Embryonic facial prominence (tissue), 1 donor: ENCODE measurements around the gene TPTE2.
"Not testable (repeated sequence)": the region's sequence is repeated elsewhere in the genome, so short reads cannot be mapped to it uniquely, and the experiment has no call there.

ENCODE experiments used
- DNase-seq: peaks from one replicate; pipeline ENCODE4 v3.0.0-alpha.2; 2016; ENCODE audit errors: extremely low spot score

TPTE2 gene

GRCh38 chr13:19561127-19561582 is at the start of gene TPTE2:
Gene TPTE2, minus strand, starts transcription at chr13:19561532. Its CDS starts 58,298 bp downstream, at chr13:19503234.
- DNase-seq: not testable (repeated sequence)

GRCh38 chr13:19607523-19608078 is 46.3 kb upstream of the TPTE2 start:
- DNase-seq: no peak

- DNase-seq: no peak
Observed at GRCh38 chr13:19606737-19607136, 45.4 kb upstream of the TPTE2 start.

GRCh38 chr13:19606152-19606551 is 44.8 kb upstream of the TPTE2 start:
- DNase-seq: no peak

- DNase-seq: no peak
Observed at GRCh38 chr13:19605161-19605955, 44.0 kb upstream of the TPTE2 start.

- no peak for DNase-seq
Observed at GRCh38 chr13:19604306-19604705, 43.0 kb upstream of the TPTE2 start.

GRCh38 chr13:19601749-19602725 is 40.7 kb upstream of the TPTE2 start:
- DNase-seq: no peak

- DNase-seq: no peak
Observed at GRCh38 chr13:19597523-19597922, 36.2 kb upstream of the TPTE2 start.

GRCh38 chr13:19596960-19597361 is 35.6 kb upstream of the TPTE2 start:
- no peak for DNase-seq

- no peak for DNase-seq
Observed at GRCh38 chr13:19596086-19596485, 34.8 kb upstream of the TPTE2 start.

- no peak for DNase-seq
Observed at GRCh38 chr13:19592657-19593180, 31.4 kb upstream of the TPTE2 start.

GRCh38 chr13:19591864-19592263 is 30.5 kb upstream of the TPTE2 start:
- DNase-seq: no peak

GRCh38 chr13:19590423-19590822 is 29.1 kb upstream of the TPTE2 start:
- no peak for DNase-seq

GRCh38 chr13:19589312-19589711 is 28.0 kb upstream of the TPTE2 start:
- no peak for DNase-seq

GRCh38 chr13:19587635-19588300 is 26.4 kb upstream of the TPTE2 start:
- no peak for DNase-seq

GRCh38 chr13:19586904-19587634 is 25.7 kb upstream of the TPTE2 start:
- DNase-seq: no peak

GRCh38 chr13:19581675-19582074 is 20.3 kb upstream of the TPTE2 start:
- no peak for DNase-seq

- no peak for DNase-seq
Observed at GRCh38 chr13:19575230-19575629, 13.9 kb upstream of the TPTE2 start.

GRCh38 chr13:19573120-19573716 is 11.9 kb upstream of the TPTE2 start:
- no peak for DNase-seq

GRCh38 chr13:19572280-19572679 is 10.9 kb upstream of the TPTE2 start:
- no peak for DNase-seq
